Naive thymus-derived CD4-positive, alpha-beta T cell (primary cell): Measurements from ENCODE around the gene ITGA6. TPM values are rescaled to one million over a fixed set of nuclear protein-coding genes. Genes with fewer than 3 reads are reported as not detected.

Source experiments
- ATAC-seq: fragments of 150-1000 bp; cut with Tn5 transposase; 2 replicates; pipeline ENCODE4 v1.10.0; 2021; ENCODE audit warnings: mild to moderate bottlenecking, moderate library complexity
- CTCF ChIA-PET: fragments of 350-600 bp; sonication (Branson Sonifier 250); formaldehyde crosslinking; loops from one replicate; lab custom pipeline; 2021; ENCODE audit warnings: antibody characterized with exemption; lab: Charles Lee
- POLR2A ChIA-PET: fragments of 350-600 bp; sonication (Branson Sonifier 250); formaldehyde crosslinking; loops from one replicate; lab custom pipeline; 2021; ENCODE audit warnings: antibody characterized with exemption, inconsistent platforms; lab: Charles Lee
- DNase-seq, 9 donors: peaks; one replicate each; pipeline versions ENCODE4 v3.0.0 to v3.0.0-alpha.2; 2020 to 2022; ENCODE audit warnings: mixed read lengths in 1 of 9
- H3K27ac ChIP-seq: one replicate; pipeline ENCODE4 v1.7.0; 2013; ENCODE audit warnings: mild to moderate bottlenecking, low read depth, low read length, moderate library complexity
- H3K27me3 ChIP-seq, 2 donors: one replicate each; pipeline ENCODE4 v1.7.0; 2013; ENCODE audit warnings: low read length in 2 of 2, mild to moderate bottlenecking in 2 of 2, moderate library complexity in 2 of 2; ENCODE audit not compliant: control insufficient read depth in 2 of 2, insufficient read depth in 2 of 2
- H3K36me3 ChIP-seq, 3 experiments: 1 replicate in 2 of 3; 2 replicates in 1 of 3; pipeline ENCODE4 v1.7.0; 2013; ENCODE audit warnings: low read length in 3 of 3, mild to moderate bottlenecking in 3 of 3, moderate library complexity in 1 of 3; ENCODE audit not compliant: insufficient read depth in 3 of 3, control insufficient read depth in 2 of 3
- H3K4me1 ChIP-seq, 2 donors: one replicate each; pipeline ENCODE4 v1.7.0; 2013; ENCODE audit warnings: low read length in 2 of 2, mild to moderate bottlenecking in 2 of 2, moderate library complexity in 1 of 2; ENCODE audit not compliant: control insufficient read depth in 2 of 2, insufficient read depth in 2 of 2
- H3K4me3 ChIP-seq: 2 replicates; pipeline ENCODE4 v1.7.0; 2013; ENCODE audit warnings: mild to moderate bottlenecking, low read length
- H3K9me3 ChIP-seq, 3 experiments: 1 replicate in 2 of 3; 2 replicates in 1 of 3; pipeline ENCODE4 v1.7.0; 2013; ENCODE audit warnings: low read length in 3 of 3; ENCODE audit not compliant: control insufficient read depth in 2 of 3
- H3K27ac Mint-ChIP-seq, 9 donors: one replicate each; pipeline ENCODE4 v1.8.0; 2020 to 2022; ENCODE audit warnings: mixed read lengths in 9 of 9, mild to moderate bottlenecking in 8 of 9, moderate library complexity in 5 of 9, inconsistent platforms in 2 of 9
- H3K27me3 Mint-ChIP-seq, 5 donors: one replicate each; pipeline ENCODE4 v1.8.0; 2021 to 2022; ENCODE audit warnings: mixed read lengths in 5 of 5, mild to moderate bottlenecking in 1 of 5
- H3K36me3 Mint-ChIP-seq, 5 donors: one replicate each; pipeline ENCODE4 v1.8.0; 2020 to 2022; ENCODE audit warnings: mixed read lengths in 5 of 5, mild to moderate bottlenecking in 3 of 5, inconsistent platforms in 1 of 5
- H3K4me1 Mint-ChIP-seq, 7 donors: one replicate each; pipeline ENCODE4 v1.8.0; 2020 to 2022; ENCODE audit warnings: mixed read lengths in 7 of 7, mild to moderate bottlenecking in 3 of 7, inconsistent platforms in 1 of 7
- H3K4me3 Mint-ChIP-seq, 10 donors: one replicate each; pipeline ENCODE4 v1.8.0; 2020 to 2022; ENCODE audit warnings: mild to moderate bottlenecking in 10 of 10, mixed read lengths in 10 of 10, moderate library complexity in 6 of 10, inconsistent platforms in 2 of 10
- H3K9me3 Mint-ChIP-seq, 11 donors: one replicate each; pipeline ENCODE4 v1.8.0; 2020 to 2022; ENCODE audit warnings: mixed read lengths in 11 of 11, mild to moderate bottlenecking in 4 of 11, inconsistent platforms in 1 of 11, moderate library complexity in 1 of 11
- intact Hi-C, 2 donors: fragments of 100-400 bp; cut with micrococcal nuclease; formaldehyde crosslinking; loops; one replicate each; pipeline ENCODE4 v1.15.1; 2023
- polyA plus RNA-seq, 2 donors: library from polyadenylated mRNA; unstranded; fragments of 300-500 nt; fragmentation: Illumina TruSeq; gene quantifications; one replicate each; pipeline ENCODE4 v1.2.3, GENCODE V29; 2021
- total RNA-seq, 6 experiments: library from RNA in 5 of 6; stranded (reverse) in 5 of 6; gene quantifications; 1 replicate in 5 of 6; 2 replicates in 1 of 6; pipeline ENCODE4 v1.2.3 and lab custom pipeline; 2021 to 2026

Gene ITGA6
- total and polyA plus RNA-seq, 7 experiments from 2014 or later = 13.1 to 179 (median 132) TPM

- DNase-seq (no peak), ATAC-seq (no peak)
- Mint-ChIP-seq H3K36me3 (peaks cover 0 to 4% (median 0%) of the 10 kb centered on the region in 5 donors), H3K9me3 (peaks cover 0 to 7% (median 0%) of the 10 kb centered on the region in 11 donors), H3K4me1 (peaks cover 0 to 3% (median 0%) of the 10 kb centered on the region in 7 donors), H3K4me3 (no peak overlapping the region), H3K27me3 (peaks cover 0 to 27% (median 0%) of the 10 kb centered on the region in 5 donors), H3K27ac (no peak overlapping the region)
- Histone ChIP-seq H3K27ac (no peak overlapping the region), H3K27me3 (no peaks in the 10 kb centered on the region), H3K4me1 (no peaks in the 10 kb centered on the region), H3K4me3 (no peak overlapping the region), H3K9me3 (no peaks in the 10 kb centered on the region), H3K36me3 (no peaks in the 10 kb centered on the region)
- CTCF ChIA-PET = no interaction called here
- intact Hi-C loops = no loop called here
- POLR2A ChIA-PET = no interaction called here
Observed at GRCh38 chr2:172415157-172415864, 12.1 kb upstream of the ITGA6 start.

- peaks cover 0 to 4% (median 0%) of the 10 kb centered on the region in 5 donors for H3K36me3 Mint-ChIP-seq
- no peaks in the 10 kb centered on the region for H3K9me3 ChIP-seq
- ATAC-seq (no peak), DNase-seq (no peak)
- H3K4me3 ChIP-seq = no peak overlapping the region
- H3K4me1 ChIP-seq = no peaks in the 10 kb centered on the region
- no peaks in the 10 kb centered on the region for H3K27me3 ChIP-seq
- H3K27me3 Mint-ChIP-seq = peaks cover 0 to 30% (median 0%) of the 10 kb centered on the region in 5 donors
- H3K27ac Mint-ChIP-seq = no peak overlapping the region
- CTCF ChIA-PET = no interaction called here
- H3K27ac ChIP-seq = no peak overlapping the region
- H3K4me1 Mint-ChIP-seq = peaks cover 0 to 3% (median 0%) of the 10 kb centered on the region in 7 donors
- no peaks in the 10 kb centered on the region for H3K36me3 ChIP-seq
- H3K9me3 Mint-ChIP-seq = peaks cover 0 to 7% (median 0%) of the 10 kb centered on the region in 11 donors
- POLR2A ChIA-PET = no interaction called here
- intact Hi-C loops = no loop called here
- H3K4me3 Mint-ChIP-seq = no peak overlapping the region
Observed at GRCh38 chr2:172415865-172416183, 11.6 kb upstream of the ITGA6 start.

DNA sequence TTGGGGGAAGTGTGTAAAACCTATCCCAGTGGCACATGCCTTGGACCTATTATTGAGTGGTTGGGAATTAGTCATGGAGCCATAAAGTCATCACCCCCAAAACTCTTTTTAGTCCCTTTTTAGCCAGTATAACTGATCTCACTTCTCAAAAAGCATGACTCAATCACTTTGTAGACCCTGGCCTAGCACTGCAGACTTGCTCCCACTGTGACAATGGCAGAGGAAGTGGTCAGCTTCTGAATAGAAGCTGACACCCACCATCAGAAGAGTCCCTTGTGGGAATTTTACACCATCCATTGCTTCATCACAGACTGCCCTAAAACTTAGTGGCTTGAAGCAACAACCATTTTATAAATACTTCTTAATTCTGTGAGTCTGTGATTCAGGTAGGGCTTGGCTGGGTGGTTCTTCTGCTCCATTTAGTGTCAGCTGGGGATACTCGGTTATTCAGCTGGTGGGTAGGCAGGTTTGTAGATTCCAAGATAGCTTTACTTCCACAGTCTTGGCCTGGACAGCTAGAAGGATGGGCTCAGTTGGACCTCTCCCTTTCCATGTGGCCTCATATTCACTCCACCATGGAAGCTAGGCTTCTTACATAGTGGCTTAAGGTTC lies 10.8 kb upstream of the ITGA6 start:
- no peaks in the 10 kb centered on the region for H3K27me3 ChIP-seq
- no peaks in the 10 kb centered on the region for H3K36me3 ChIP-seq
- Mint-ChIP-seq H3K4me3 (no peak overlapping the region), H3K36me3 (peaks cover 0 to 4% (median 0%) of the 10 kb centered on the region in 5 donors), H3K4me1 (peaks cover 0 to 3% (median 0%) of the 10 kb centered on the region in 7 donors), H3K27ac (no peak overlapping the region), H3K9me3 (peaks cover 0 to 7% (median 0%) of the 10 kb centered on the region in 11 donors), H3K27me3 (peaks cover 0 to 37% (median 0%) of the 10 kb centered on the region in 5 donors)
- DNase-seq (no peak), ATAC-seq (no peak)
- POLR2A ChIA-PET = no interaction called here
- CTCF ChIA-PET = no interaction called here
- no peak overlapping the region for H3K4me3 ChIP-seq
- no peaks in the 10 kb centered on the region for H3K9me3 ChIP-seq
- H3K27ac ChIP-seq = no peak overlapping the region
- intact Hi-C loops = no loop called here
- H3K4me1 ChIP-seq = no peaks in the 10 kb centered on the region

GRCh38 chr2:172420216-172420615 lies 7.2 kb upstream of the ITGA6 start:
- peaks cover 0 to 7% (median 0%) of the 10 kb centered on the region in 11 donors for H3K9me3 Mint-ChIP-seq
- Histone ChIP-seq H3K4me3 (no peak overlapping the region), H3K36me3 (no peaks in the 10 kb centered on the region), H3K4me1 (peaks cover 0 to 9% of the 10 kb centered on the region in 2 donors), H3K9me3 (no peaks in the 10 kb centered on the region), H3K27me3 (no peaks in the 10 kb centered on the region), H3K27ac (no peak overlapping the region)
- peaks cover 0 to 4% (median 0%) of the 10 kb centered on the region in 5 donors for H3K36me3 Mint-ChIP-seq
- no peak for ATAC-seq
- peaks cover 6 to 31% (median 26%) of the 10 kb centered on the region in 7 donors for H3K4me1 Mint-ChIP-seq
- H3K27ac Mint-ChIP-seq = no peak overlapping the region
- DNase-seq = no peak
- H3K4me3 Mint-ChIP-seq = no peak overlapping the region
- intact Hi-C loops = no loop called here
- peaks cover 0 to 51% (median 0%) of the 10 kb centered on the region in 5 donors for H3K27me3 Mint-ChIP-seq
- ChIA-PET POLR2A (no interaction called here), CTCF (no interaction called here)

- H3K4me1 ChIP-seq = peaks cover 7 to 25% of the 10 kb centered on the region in 2 donors
- peak overlapping the region in 8 of 10 donors; percentile 1 to 62 (median 26) for H3K4me3 Mint-ChIP-seq
- H3K27me3 Mint-ChIP-seq = peaks cover 0 to 66% (median 0%) of the 10 kb centered on the region in 5 donors
- H3K4me3 ChIP-seq = no peak overlapping the region
- POLR2A ChIA-PET = interaction anchor here (0.8 to 28.5 kb wide), 3 partner anchors 11 to 30 kb away, joined by 3 to 862 read pairs (median 5); no protein-coding TSS in a partner anchor
- DNase-seq (peak in 3 of 9 donors; percentile 21 to 44 (median 38)), ATAC-seq (no peak)
- H3K9me3 Mint-ChIP-seq = peaks cover 0 to 7% (median 0%) of the 10 kb centered on the region in 11 donors
- H3K27me3 ChIP-seq = no peaks in the 10 kb centered on the region
- H3K27ac Mint-ChIP-seq = peak overlapping the region in 8 of 9 donors; percentile 13 to 82 (median 73)
- intact Hi-C loops = no loop called here
- no peak overlapping the region for H3K27ac ChIP-seq
- peaks cover 0 to 4% (median 0%) of the 10 kb centered on the region in 3 experiments for H3K36me3 ChIP-seq
- CTCF ChIA-PET = interaction anchor here (0.5 to 26.6 kb wide), 3 partner anchors 9 to 117 kb away, joined by 3 to 673 read pairs (median 7); no protein-coding TSS in a partner anchor
- peaks cover 0 to 4% (median 0%) of the 10 kb centered on the region in 5 donors for H3K36me3 Mint-ChIP-seq
- peaks cover 11 to 51% (median 46%) of the 10 kb centered on the region in 7 donors for H3K4me1 Mint-ChIP-seq
- H3K9me3 ChIP-seq = no peaks in the 10 kb centered on the region
Observed at GRCh38 chr2:172423160-172423559, 4.2 kb upstream of the ITGA6 start.

GRCh38 chr2:172425336-172425735 lies 2.0 kb upstream of the ITGA6 start:
- intact Hi-C loops = loop anchor here in 1 of 2 donors (5.0 kb wide), 1 partner anchor 738 kb away; the partner anchor contains the start of gene DYNC1I2

More at GRCh38 chr2:172425336-172425735, 2.0 kb upstream of the ITGA6 start:
- peaks cover 0 to 4% (median 0%) of the 10 kb centered on the region in 5 donors for H3K36me3 Mint-ChIP-seq
- peak overlapping the region in 2 of 10 donors; percentile 23 to 99 for H3K4me3 Mint-ChIP-seq
- no peak for DNase-seq
- Histone ChIP-seq H3K4me1 (peaks cover 17 to 32% of the 10 kb centered on the region in 2 donors), H3K9me3 (no peaks in the 10 kb centered on the region), H3K36me3 (peaks cover 0 to 8% (median 0%) of the 10 kb centered on the region in 3 experiments), H3K4me3 (no peak overlapping the region), H3K27ac (no peak overlapping the region), H3K27me3 (no peaks in the 10 kb centered on the region)
- no peaks in the 10 kb centered on the region for H3K9me3 Mint-ChIP-seq
- H3K27me3 Mint-ChIP-seq = peaks cover 0 to 79% (median 0%) of the 10 kb centered on the region in 5 donors
- peaks cover 15 to 51% (median 46%) of the 10 kb centered on the region in 7 donors for H3K4me1 Mint-ChIP-seq
- POLR2A ChIA-PET = interaction anchor here (1.1 to 28.5 kb wide), 4 partner anchors 9 to 86 kb away, joined by 3 to 862 read pairs (median 4); no protein-coding TSS in a partner anchor
- ATAC-seq = no peak
- peak overlapping the region in 8 of 9 donors; percentile 42 to 95 (median 92) for H3K27ac Mint-ChIP-seq
- CTCF ChIA-PET = interaction anchor here (0.5 to 26.6 kb wide), 3 partner anchors 16 to 37 kb away, joined by 3 to 673 read pairs (median 4); no protein-coding TSS in a partner anchor
